H1 (cell line): ENCODE measurements around the gene TSHZ2. TPM values are rescaled to one million over a fixed set of nuclear protein-coding genes. Genes with fewer than 3 reads are reported as not detected.

ENCODE experiments used
- ATF3 ChIP-seq: IDR thresholded peaks from 2 replicates; pipeline ENCODE4 v1.6.1; 2011; ENCODE audit warnings: low read depth, mild to moderate bottlenecking, low read length; ENCODE audit not compliant: insufficient read depth
- CREB1 ChIP-seq: IDR thresholded peaks from 2 replicates; pipeline ENCODE4 v1.6.1; 2012; ENCODE audit warnings: inconsistent platforms
- EGR1 ChIP-seq: IDR thresholded peaks from 2 replicates; pipeline ENCODE4 v1.6.1; 2011; ENCODE audit warnings: low read depth, low read length, borderline replicate concordance
- GABPA ChIP-seq: IDR thresholded peaks from 2 replicates; pipeline ENCODE4 v1.6.1; 2011; ENCODE audit warnings: mild to moderate bottlenecking, low read length, moderate library complexity, borderline replicate concordance; ENCODE audit not compliant: insufficient read depth
- PHF8 ChIP-seq: fragments of 200-600 bp; sonication (generic); conservative IDR thresholded peaks from 2 replicates; pipeline ENCODE4 v1.7.1; 2012; ENCODE audit warnings: low read depth, mild to moderate bottlenecking, inconsistent platforms, low read length, moderate library complexity
- SIRT6 ChIP-seq: IDR thresholded peaks from one replicate; pipeline ENCODE4 v1.7.1; 2012; ENCODE audit warnings: low read length, inconsistent platforms
- SP4 ChIP-seq: IDR thresholded peaks from 2 replicates; pipeline ENCODE4 v1.6.1; 2012; ENCODE audit warnings: low read length, inconsistent platforms
- YY1 ChIP-seq: IDR thresholded peaks from 2 replicates; pipeline ENCODE4 v1.6.1; 2011; ENCODE audit warnings: low read depth, mild to moderate bottlenecking, low read length
- polyA plus RNA-seq, 7 experiments: library from polyadenylated mRNA; depleted of rRNA in 3 of 7; stranded (reverse) in 5 of 7; unstranded in 2 of 7; fragments of >200 nt in 5 of 7; fragments of 200-250 nt in 2 of 7; gene quantifications; 1 replicate in 5 of 7; 2 replicates in 1 of 7; 4 replicates in 1 of 7; pipeline versions ENCODE4 v1.2.1 to v1.2.3, GENCODE V29; 2011 to 2013; ENCODE audit warnings: missing spikeins in 2 of 7, mixed read lengths in 2 of 7
- total RNA-seq: library from RNA; stranded (reverse); fragmentation: NEBNext Ultra II Directional; extraction: Animal tissue kit (Norgen Biotek cat#: 25700); gene quantifications from 2 replicates; pipeline ENCODE4 v1.2.1, GENCODE V29; 2021

The TSHZ2 gene
- total and polyA plus RNA-seq, 2 of the 8 experiments (the other 6 are each of a cell fraction or from before 2014, with no cell fraction given), result 0.14 to 0.30 TPM

- TF ChIP-seq YY1, result no peak
- no peak for TF ChIP-seq SIRT6
- TF ChIP-seq SP4, result no peak
- no peak for TF ChIP-seq ATF3
- no peak for TF ChIP-seq GABPA
- no peak for TF ChIP-seq CREB1
- no peak for TF ChIP-seq PHF8
- TF ChIP-seq EGR1, result no peak
These were observed 157.4 kb downstream of the TSHZ2 start (continued) for GRCh38 chr20:53129563-53129962.
